GM19351 (cell line): ENCODE data around the gene CYS1.
"Not testable (repeated sequence)": the region's sequence is repeated elsewhere in the genome, so short reads cannot be mapped to it uniquely, and the experiment has no call there.

Source experiments
- ATAC-seq: cut with Tn5 transposase; IDR thresholded peaks from one replicate; pipeline ENCODE4 v1.9.1; 2021; ENCODE audit warnings: mild to moderate bottlenecking, moderate library complexity; ENCODE audit not compliant: unreplicated experiment

Gene CYS1, protein sequence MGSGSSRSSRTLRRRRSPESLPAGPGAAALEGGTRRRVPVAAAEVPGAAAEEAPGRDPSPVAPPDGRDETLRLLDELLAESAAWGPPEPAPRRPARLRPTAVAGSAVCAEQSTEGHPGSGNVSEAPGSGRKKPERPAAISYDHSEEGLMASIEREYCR

DNA sequence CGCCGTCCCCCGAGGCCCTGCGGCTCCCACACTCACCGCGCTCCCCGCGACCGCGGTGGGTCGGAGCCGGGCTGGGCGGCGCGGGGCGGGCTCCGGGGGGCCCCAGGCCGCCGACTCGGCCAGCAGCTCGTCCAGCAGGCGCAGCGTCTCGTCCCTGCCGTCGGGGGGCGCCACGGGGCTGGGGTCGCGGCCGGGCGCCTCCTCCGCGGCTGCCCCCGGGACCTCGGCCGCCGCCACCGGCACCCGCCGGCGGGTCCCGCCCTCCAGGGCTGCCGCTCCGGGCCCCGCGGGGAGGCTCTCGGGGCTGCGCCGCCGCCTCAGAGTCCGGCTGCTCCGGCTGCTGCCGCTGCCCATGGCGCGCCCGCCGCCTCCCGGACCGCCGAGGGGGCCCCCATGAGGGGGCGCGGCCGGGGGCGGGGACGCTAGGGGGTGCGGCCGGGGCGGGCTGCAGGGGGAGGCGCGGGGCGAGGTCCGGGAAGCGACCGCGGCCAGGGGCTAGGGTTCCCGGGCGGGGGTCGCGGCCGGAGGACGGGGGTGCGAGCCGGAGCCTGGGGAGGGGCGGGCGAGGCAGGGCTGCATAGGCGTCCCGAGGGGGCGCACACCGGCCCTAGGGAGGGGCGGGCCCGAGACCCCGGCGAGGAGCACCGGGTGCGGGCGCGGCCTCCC is at the start of gene CYS1:
CYS1 (minus strand) TSS at position 542 of the 666 bp plus-strand sequence; CDS start at position 354, 188 bp downstream.
- ATAC-seq, result no peak

DNA sequence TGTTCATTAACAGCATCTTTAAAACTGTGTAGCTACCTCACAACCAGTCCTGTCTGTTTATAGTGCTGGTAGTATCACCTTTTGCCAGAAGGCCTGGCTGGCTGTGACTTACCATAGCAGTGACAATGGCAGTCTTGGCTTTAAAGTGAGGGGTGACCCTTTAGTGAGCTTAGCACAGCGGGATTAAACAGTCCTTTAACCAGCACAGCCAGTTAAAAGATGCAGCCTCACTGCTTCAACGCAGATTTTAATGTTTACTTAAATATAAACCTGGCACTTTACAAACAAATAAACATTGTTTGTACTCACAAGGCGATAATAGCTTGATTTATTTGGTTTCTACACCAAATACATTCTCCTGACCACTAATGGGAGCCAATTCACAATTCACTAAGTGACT is 49.3 kb upstream of the CYS1 start:
- ATAC-seq, result no peak

DNA sequence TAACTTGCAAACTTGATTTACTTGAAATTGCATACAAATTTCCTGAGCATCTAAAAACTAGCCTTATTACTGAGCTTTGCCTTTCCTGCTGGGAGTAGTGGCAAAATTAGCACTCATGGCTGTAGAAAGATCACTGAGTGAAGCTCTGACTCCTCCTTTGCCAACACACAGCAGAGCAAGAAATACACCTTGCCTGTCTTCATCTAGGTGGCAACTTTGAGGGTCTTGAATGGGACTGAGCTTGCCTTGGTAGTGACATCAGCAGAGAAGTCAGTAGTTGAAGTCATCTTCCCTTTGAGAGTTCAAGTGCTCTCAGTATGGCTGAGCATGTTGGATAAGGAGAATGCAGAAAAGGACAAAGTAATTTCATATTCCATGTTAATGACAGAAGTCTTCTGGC is 48.2 kb upstream of the CYS1 start:
- no peak for ATAC-seq

DNA sequence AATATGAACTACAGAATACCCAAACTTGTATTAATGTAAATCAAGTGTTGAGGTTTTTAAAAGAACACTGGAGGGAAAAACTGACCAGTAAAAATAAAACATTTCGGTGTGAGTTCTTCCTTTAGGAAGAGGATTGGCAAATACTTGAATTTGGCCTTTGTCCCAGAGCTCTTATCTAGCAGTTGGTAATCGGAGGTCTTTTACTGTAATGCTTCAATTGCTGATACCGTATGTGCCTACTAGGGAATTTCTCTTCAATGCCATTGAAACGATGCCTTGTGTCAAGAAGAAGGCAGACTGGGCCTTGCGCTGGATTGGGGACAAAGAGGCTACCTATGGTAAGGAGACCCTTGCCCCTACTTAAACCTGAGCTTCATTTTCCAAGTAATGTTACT is 46.4 kb upstream of the CYS1 start:
- ATAC-seq, result no peak

DNA sequence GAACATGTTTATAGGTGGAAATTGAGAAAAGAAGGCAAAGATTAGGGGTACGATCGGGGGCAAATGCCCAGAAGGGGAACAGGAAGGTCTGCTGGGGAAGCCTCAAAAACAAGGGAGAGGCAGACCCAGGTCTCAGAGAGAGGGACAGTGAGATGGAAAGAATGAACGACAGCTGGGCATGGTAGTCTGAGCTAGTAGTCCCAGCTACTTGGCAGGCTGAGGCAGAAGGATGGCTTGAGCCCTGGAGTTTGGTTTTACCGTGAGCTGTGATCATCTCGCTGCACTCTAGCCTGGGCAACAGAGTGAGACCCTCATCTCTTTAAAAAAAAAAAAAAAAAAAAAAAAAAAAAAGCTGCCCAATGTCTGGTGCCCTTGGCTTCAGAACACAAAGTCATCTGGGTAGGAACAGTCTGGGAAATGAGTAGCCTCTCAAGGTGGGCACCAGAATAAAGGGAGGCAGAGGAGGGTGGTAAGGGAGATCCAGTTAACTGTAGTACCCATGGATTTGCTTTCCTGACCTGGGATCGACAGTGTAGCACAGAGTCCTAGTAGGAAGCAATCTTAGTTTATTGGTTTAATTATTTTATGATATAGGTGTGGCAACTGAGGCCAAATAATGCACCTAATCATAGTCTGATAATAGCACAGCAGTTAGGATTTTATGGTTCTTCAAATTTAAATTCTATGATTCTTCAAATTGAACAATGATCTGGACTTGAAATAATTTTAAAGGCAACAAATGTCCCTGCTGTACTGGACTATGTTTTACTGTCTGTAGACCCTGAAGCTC is 45.8 kb upstream of the CYS1 start:
- ATAC-seq, result no peak

DNA sequence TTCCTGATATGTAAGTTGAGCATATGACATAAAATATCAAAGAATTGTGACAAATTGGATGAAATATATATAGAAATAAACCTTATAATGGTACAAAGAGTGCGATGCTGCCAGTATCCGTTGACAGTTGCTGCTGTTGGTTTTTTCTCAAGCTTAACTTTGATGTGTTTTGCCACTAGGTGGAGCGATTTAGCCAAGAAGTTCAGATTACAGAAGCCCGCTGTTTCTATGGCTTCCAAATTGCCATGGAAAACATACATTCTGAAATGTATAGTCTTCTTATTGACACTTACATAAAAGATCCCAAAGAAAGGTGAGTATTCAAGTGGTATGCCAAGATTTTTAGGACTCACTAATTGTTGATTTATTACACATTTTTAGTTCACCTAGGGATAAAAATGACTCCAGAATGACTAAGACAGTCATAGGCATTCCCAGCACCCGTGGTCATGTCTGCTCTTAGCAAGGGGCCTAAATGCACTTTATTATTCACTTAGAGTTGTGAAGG is 44.4 kb upstream of the CYS1 start:
- ATAC-seq, result no peak

DNA sequence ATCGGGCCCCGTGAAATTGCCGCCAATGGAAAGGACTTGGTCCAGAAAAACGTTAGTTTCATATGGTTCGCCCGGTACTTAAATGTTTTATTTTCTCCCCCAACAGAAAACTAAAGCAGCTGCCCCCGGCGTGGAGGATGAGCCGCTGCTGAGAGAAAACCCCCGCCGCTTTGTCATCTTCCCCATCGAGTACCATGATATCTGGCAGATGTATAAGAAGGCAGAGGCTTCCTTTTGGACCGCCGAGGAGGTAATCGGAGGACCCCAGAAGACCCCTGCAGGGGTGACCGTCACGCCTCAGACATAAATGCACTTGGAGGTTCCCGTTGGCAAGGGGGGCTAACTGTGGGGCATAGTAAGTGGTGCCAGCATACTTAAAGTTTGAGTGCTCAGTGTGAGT is 43.1 kb upstream of the CYS1 start:
- no peak for ATAC-seq

DNA sequence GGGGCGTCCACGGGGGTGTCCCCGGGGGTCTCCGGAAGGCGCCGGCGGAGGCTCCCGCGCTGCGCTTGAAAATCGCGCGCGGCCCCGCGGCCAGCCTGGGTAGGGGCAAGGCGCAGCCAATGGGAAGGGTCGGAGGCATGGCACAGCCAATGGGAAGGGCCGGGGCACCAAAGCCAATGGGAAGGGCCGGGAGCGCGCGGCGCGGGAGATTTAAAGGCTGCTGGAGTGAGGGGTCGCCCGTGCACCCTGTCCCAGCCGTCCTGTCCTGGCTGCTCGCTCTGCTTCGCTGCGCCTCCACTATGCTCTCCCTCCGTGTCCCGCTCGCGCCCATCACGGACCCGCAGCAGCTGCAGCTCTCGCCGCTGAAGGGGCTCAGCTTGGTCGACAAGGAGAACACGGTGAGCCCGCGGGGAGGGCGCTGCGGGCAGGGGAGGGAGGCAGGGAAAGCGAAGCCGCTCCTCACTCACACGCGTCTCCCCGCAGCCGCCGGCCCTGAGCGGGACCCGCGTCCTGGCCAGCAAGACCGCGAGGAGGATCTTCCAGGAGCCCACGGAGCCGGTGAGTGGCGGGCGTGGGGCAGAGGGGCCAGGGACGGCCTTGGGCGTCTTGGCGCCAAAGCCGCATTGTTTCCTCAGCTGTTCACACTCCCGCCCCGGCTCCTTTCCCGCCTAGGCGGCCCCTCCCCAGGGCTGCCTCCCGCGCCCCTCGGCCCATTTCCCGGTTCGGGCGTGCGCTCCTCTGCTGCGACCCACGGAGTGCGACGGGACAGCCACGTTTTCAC is 42.5 kb upstream of the CYS1 start, which contains the start of gene RRM2:
RRM2 (plus strand) TSS at position 240 of the 781 bp plus-strand sequence; CDS start at position 300, 60 bp downstream.
- peak; percentile 66 for ATAC-seq

DNA sequence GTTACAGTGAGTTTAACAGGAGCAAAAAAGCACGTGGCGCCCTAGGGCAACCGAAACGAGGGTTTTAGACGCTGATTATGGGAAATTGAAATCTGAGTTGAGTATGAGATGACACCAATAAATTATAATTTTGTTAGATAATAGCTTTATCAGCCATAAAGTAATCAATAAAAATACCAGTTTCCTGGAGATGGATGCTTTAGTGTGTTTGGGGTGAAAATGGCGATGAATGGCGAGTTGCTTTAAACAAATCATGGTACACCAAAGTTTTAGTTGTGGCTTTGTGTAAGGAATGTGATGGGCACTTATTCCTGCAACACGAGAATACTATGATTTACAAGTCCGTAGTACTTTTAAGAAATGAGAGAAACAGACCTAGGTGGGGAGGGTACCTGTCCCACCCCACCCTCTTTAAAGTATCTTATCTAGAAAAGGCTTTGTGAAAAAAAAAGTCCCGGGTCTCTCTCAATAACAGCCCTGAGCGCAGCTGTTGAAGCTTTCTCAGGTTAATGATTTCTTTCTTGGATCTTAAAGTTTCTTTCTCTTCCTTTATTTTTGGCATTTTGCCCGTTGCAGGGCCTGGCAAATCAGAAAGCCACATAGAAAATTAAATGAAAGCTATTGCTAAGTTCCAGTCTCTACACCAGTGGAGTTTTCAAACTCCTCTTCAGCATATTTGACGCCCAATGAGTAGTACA is 40.8 kb upstream of the CYS1 start:
- no peak for ATAC-seq

DNA sequence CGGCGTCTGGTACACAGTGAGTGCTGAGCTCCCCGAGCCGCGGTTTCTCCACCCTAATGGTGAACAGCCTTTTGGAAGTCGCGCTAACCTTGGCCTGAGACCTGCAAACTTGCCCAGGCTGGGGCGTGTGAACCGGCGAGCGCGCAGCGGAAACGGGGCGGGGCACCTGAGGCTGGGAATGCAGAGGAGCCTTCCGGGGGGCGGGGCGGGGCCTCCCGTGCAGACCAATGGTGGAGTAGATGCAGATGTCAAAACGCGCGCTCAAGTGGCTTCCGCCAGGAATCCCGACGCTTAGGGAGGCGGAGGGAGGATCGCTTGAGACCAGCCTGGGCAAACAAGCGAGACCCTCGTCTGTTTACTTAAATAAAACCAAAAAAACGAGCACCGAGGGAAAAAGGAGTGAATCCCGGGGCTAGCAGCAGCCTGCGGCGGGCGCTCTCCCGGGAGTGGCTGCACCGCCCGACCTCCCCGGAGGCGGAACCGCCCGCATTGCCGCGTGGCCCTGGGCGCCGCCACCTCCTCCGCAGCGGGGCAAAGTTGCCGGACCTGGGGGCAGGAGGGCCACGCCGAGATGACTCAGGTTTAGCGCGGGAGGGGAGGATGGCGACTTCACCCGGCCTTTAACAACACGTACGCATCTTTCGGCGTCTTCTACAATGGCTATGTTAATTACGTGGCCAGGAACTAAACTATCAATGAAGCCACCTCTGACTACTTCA is 40.1 kb upstream of the CYS1 start:
- ATAC-seq, result peak; percentile 56

DNA sequence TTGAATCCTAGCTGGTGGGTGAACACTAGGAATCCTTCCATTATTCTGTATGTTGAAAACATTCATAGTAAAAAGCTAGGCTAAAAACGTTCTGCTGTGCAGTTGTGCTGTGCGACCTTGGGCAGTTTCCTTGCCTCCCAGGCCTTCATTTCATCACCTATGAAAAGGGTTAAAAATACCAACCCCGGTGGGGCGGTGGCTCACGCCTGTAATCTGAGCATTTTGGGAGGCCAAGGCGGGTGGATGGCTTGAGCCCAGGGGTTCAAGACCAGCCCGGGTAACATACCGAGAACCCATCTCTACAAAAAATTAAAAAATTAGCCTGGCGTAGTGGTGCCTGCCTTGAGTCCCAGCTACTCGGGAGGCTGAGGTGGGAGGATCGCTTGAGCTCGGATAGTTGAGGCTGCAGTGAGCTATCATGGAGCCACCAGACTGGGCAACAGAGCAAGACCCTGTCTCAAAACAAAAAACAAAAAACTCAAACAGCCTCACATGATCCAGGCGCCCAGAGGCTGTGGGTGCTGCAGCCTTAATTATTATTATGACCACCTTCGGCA is 39.5 kb upstream of the CYS1 start:
- no peak for ATAC-seq

DNA sequence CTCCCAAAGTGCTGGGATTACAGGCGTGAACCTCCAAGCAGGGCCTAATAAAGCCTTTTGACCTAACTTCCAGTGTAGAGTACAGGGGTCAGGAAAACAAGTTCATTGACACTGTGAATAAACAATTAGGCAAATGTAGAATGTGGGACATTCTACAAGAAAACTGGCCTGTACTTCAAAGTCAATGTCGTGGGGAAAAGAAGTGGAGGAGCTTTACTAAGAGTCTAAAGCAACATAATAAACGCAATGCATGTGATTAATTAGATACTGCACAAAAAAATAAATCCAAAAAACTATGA is 38.8 kb upstream of the CYS1 start:
- ATAC-seq, result no peak

DNA sequence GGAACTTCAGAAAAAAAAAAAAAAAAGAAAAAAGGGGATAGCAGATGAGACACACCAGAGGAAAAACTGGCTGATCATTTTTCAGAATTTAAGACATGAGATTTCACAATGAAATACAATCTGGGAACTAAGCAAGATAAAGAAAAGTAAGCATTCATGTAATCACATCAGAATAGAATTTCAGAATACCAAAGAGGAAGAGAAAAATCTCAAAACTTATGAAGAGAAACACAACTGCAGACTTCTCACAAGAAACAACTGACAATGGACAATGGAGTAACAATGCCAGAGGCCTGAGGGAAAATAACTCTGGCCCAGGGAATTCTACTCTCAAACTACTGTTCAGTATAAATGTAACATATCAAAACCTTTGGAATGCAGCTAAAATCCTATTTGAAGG is 29.1 kb upstream of the CYS1 start:
- no peak for ATAC-seq

DNA sequence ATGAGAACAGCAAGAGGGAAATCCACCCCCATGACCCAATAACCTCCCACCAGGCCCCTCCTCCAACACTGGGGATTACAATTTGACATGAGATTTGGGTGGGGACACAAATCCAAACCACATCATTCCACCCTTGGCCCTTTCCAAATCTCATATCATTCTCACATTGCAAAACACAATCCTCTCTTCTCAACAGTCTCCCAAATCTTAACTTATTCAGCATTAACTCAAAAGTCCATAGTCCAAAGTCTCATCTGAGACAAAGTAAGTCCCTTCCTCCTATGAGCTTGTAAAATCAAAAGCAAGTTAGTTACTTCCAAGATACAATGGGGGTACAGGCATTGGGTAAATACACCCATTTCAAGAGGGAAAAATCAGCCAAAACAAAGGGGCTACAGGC is 24.7 kb upstream of the CYS1 start:
- ATAC-seq, result not testable (repeated sequence)

DNA sequence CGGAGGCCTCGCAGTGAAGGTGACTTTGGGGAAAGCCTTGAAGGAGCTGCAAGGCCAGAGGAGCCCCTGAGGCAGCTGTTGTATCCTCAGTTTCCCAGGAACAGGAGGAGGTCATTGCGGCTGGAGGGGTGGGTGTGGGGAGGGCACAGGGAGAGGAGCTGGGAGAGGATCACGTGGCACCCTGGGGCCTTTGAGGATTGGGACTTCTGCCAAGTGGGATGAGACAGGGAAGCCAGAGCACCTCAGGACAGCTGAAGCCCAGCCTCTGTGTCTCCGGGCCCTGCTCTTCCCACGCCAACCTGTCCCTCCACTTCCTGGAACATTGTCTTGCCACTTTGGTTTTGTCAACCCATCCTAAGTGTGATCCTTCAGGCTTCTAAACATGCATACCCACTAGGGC is 23.0 kb upstream of the CYS1 start:
- ATAC-seq, result no peak

DNA sequence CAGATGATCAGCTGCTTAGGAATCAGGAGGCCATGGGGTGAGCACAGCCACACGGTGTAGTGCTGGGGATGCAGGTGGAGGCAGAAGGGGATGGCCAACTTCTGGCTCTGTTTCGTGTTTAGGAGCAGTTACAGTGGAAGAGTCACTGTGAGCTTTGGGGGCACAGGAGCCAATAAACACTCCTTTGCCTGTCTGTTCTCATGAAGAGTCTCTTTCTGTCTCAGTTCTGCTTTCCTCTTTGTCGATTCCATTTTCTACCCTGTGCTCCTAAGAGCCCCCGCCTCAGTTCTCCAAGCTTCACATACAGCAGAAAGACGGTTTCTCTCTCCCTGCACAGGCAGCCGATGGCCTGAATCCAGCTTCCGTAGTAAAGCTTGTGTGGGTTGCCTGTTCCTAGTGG is 21.3 kb upstream of the CYS1 start:
- ATAC-seq, result no peak

DNA sequence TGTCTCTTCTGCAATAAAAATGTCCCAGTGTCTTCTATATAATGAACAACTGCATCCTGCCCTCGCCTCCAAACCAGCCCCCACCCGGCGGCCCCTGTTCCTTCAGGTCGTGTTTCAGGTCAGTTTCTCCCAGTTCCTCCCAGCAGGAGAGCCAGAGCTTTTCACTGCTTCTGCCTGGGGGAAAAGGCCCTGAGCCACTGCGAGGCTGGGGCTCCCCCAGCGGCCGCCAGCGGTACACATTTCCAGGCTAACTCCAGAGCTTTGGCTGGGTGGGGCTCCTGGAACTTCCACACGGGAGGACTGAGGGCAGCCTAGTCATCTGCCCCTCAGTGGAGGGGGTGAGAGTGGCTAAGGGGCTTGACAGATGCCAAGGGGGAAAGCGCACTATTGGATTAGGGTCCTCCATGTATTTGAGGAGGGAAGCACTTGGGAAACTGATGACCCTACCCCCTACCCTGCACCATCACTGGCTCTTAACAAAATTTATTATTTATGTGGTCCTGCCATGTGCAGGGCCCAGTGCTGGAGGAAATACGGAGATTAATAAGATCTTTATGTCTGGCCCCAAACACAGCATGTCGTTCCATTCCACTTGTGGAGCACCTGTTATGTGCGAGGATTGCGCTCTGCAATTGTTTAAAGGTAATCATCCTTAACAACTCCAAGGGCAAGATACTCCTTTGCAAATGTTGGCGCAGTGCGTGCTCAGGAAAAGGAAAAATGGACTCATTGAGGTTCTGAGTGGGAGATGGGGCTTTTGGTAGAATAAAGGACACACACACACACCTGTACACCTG is 17.3 kb upstream of the CYS1 start:
- peak; percentile 81 for ATAC-seq

DNA sequence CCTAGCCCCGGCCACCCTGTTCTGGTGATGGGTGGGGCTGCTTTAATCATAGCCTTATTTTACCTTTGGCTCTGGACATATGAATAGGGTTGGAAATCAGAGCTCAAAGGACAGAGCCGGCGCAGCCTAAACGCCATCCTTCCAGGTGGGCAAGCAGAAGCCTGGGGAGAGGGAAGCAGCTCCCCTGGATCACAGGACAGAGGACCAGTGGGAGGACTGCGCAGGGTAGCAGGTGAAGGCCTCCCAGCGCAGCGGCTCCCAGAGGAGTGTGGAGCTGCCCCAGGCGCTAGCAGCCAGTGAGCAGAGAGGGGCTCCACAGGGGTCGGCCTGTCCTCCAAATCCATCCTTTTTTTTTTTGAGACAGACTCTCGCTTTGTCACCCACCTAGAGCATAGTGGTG is 16.4 kb upstream of the CYS1 start:
- no peak for ATAC-seq

DNA sequence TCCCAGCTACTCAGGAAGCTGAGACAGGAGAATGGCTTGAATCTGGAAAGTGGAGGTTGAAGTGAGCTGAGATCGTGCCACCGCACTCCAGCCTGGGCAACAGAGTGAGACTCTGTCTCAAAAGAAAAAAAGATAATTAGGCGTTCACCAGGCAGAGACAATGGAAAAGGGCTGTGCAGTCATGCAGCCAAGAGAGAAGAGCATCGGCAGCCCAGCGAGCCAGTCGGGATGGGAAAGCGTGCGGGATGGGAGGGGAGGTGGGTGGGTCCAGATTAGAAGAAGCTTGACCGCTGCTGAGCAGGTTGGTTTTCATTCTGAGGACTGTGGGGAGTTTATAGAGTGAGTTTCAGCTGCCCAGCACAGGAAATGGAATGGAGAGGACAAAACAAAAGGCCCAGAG is 15.0 kb upstream of the CYS1 start:
- no peak for ATAC-seq
